Measurements from ENCODE around the gene CDON.

DNA sequence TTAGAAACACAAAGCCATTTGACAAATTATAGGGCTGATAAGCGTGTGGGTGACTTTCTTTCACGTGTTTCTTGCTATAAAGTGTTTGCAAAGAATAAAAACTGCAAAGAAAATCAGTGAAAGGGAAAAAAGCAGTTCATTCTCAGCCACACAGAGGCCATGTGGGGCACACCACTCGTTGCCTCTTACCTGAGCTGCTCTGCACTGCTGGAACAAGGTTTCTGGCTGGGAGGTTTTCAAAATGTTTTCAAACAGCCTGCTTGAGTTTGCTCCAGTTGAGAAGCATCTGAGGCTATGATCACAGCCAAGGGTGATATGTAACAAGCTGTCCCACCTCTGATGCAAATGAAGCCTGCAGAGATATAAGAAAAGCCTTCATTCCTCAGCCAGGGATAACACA, 131.6 kb downstream of the CDON start:
- TF ChIP-seq JUN (CRISPR knock-in tag; IDR thresholded peaks at IDR 0.05) (no peak), KAT7 (CRISPR knock-in tag; IDR thresholded peaks at IDR 0.05; ENCODE audit: borderline replicate concordance) (no peak), ZNF423 (CRISPR knock-in tag; IDR thresholded peaks at IDR 0.05) (no peak), NR3C1 (CRISPR knock-in tag; conservative IDR thresholded peaks at IDR 0.05; ENCODE audit: low read depth) (no peak)
- TF ChIP-seq, protein P1, sequence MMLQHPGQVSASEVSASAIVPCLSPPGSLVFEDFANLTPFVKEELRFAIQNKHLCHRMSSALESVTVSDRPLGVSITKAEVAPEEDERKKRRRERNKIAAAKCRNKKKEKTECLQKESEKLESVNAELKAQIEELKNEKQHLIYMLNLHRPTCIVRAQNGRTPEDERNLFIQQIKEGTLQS (CRISPR knock-in tag; conservative IDR thresholded peaks at IDR 0.05): no peak
